ENCODE results near the gene SLC26A1.

- TF ChIP-seq, protein P1, sequence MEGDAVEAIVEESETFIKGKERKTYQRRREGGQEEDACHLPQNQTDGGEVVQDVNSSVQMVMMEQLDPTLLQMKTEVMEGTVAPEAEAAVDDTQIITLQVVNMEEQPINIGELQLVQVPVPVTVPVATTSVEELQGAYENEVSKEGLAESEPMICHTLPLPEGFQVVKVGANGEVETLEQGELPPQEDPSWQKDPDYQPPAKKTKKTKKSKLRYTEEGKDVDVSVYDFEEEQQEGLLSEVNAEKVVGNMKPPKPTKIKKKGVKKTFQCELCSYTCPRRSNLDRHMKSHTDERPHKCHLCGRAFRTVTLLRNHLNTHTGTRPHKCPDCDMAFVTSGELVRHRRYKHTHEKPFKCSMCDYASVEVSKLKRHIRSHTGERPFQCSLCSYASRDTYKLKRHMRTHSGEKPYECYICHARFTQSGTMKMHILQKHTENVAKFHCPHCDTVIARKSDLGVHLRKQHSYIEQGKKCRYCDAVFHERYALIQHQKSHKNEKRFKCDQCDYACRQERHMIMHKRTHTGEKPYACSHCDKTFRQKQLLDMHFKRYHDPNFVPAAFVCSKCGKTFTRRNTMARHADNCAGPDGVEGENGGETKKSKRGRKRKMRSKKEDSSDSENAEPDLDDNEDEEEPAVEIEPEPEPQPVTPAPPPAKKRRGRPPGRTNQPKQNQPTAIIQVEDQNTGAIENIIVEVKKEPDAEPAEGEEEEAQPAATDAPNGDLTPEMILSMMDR (IDR thresholded peaks at IDR 0.05): no peak
- TF ChIP-seq POLR2A (IDR thresholded peaks at IDR 0.05) (no peak), EP300 (IDR thresholded peaks at IDR 0.05) (no peak)
Measured at GRCh38 chr4:971666-972500, 21.3 kb downstream of the SLC26A1 start.

All from tibial nerve (tissue), 4 donors.